ENCODE data around the gene TRAT1.

TRAT1 gene

GRCh38 chr3:108862865-108863798, 40.5 kb downstream of the TRAT1 start:
- DNase-seq, result no peak

DNA sequence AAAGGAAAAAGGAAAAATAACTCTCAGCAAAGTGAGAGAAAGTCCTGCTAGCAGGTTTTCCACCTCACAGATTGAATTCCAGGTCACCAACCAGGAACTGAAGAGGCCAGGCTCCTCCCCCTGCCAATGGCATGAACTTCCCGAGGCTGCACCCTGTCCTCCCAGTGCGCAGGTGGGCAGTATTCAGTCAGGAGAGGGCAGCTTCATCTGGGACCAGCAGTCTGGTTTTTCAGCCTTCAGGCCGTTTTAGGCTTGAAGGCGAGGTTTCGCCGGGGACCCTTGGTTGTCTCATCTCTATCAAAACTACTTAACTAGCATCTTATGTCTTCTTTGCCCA, 41.2 kb downstream of the TRAT1 start:
- DNase-seq, result no peak

- DNase-seq, result no peak
Measured at GRCh38 chr3:108877901-108878300, 55.3 kb downstream of the TRAT1 start.

- no peak for DNase-seq
Measured at GRCh38 chr3:108879915-108880314, 57.3 kb downstream of the TRAT1 start.

DNA sequence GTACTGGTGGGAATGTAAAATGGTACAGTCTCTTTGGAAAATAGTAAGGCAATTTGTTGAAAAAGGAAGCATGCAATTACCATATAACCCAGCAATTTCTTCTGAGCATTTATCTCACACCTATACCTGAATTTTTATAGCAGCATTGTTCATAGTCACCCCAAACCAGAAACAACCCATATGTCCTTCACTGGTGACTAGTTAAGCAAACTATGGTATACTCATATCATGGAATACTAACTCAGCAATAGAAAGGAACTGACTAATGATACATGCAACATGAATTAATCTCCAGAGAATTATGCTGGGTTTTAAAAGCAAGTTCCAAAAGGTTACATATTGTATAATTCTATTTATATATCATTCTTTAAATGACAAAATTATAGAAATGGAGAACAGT, 60.2 kb downstream of the TRAT1 start:
- DNase-seq, result no peak

GRCh38 chr3:108883373-108883772, 60.8 kb downstream of the TRAT1 start:
- DNase-seq, result no peak

DNA sequence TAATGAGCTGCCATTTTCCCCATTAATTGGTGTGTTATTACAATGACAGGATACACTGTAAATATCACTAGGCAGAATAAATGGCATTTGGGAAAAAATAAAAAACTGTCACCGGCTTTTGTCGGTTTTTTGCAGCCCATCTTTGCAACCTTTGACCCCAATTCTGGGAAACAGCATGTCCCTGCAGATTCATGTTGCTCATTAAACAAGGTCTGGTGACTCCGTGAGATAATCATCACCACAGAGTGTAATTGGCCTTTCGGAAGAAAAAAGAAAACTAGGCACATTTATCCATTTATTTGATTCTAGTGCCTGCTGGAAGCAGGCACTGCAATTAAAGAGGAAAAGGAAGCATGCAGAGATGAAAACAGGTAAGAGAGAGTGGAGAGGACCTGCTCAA, 64.5 kb downstream of the TRAT1 start:
- no peak for DNase-seq

DNA sequence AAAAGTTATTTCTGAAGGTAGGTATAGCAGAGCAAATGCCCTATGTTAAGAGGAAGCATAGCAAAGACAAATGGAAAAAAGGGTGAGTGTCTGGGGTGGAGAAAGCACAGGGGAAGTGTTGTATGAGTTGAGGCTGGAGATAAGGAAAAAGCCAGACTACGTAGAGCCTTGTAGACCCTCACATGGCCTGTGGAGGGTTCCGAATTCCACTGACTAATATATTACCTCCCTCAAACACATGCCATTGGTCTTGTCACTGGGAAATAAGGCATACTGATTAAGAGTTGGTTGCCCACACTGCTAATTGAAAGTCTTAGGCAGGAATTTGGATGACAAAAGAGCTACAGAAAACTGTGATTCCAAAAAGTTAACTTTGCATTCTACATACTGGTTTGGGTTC, 65.2 kb downstream of the TRAT1 start:
- no peak for DNase-seq

- DNase-seq, result no peak
Measured at GRCh38 chr3:108891833-108892232, 69.2 kb downstream of the TRAT1 start.

GRCh38 chr3:108894981-108895380, 72.4 kb downstream of the TRAT1 start:
- no peak for DNase-seq

- no peak for DNase-seq
Measured at GRCh38 chr3:108897883-108898282, 75.3 kb downstream of the TRAT1 start.

DNA sequence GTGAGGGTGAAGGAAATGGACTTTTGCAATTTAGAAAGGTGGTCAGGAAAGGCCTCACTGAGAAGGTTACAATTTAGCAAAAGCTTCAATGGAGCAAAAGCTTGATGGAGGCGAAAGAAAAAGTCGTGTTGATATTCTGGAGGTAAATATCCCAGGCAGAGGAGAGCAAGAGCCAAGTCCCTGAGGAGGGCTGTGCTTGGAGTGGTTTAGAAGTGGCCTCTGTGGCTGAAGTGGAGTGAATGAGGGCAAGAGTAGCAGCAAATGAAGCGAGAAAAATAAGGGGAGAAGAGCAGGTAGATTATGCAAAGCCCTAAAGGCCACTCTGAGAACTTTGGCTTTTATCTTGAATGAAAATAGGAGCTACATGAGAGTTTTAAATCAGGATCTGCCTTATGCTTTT, 76.9 kb downstream of the TRAT1 start:
- DNase-seq, result no peak
